Measurements from ENCODE around the gene E2F6.

Gene E2F6

GRCh38 chr2:11477994-11478393 is 12.0 kb upstream of the E2F6 start:
- Histone ChIP-seq H3K9me3 (ENCODE audit: control insufficient read depth in 1 of 2, low read length in 2 of 2) (no peaks in the 10 kb centered on the region), H3K27me3 (ENCODE audit: low read depth, low read length) (no peaks in the 10 kb centered on the region), H3K27ac (ENCODE audit: low read length) (no peak overlapping the region), H3K36me3 (ENCODE audit: control insufficient read depth in 1 of 2, insufficient read depth in 2 of 2, low read length in 2 of 2) (no peaks in the 10 kb centered on the region), H3K4me1 (ENCODE audit: control insufficient read depth in 1 of 2, insufficient read depth in 2 of 2, low read length in 2 of 2) (peaks cover 0 to 2% of the 10 kb centered on the region in 2 donors), H3K4me3 (ENCODE audit: low read depth in 1 of 2, low read length in 2 of 2) (no peak overlapping the region)

- no peaks in the 10 kb centered on the region for H3K36me3 ChIP-seq (ENCODE audit: control insufficient read depth in 1 of 2, insufficient read depth in 2 of 2, low read length in 2 of 2)
- no peaks in the 10 kb centered on the region for H3K9me3 ChIP-seq (ENCODE audit: control insufficient read depth in 1 of 2, low read length in 2 of 2)
- H3K27ac ChIP-seq (ENCODE audit: low read length), result no peak overlapping the region
- no peaks in the 10 kb centered on the region for H3K4me1 ChIP-seq (ENCODE audit: control insufficient read depth in 1 of 2, insufficient read depth in 2 of 2, low read length in 2 of 2)
- H3K27me3 ChIP-seq (ENCODE audit: low read depth, low read length), result no peaks in the 10 kb centered on the region
- no peak overlapping the region for H3K4me3 ChIP-seq (ENCODE audit: low read depth in 1 of 2, low read length in 2 of 2)
These were observed 7.9 kb upstream of the E2F6 start for GRCh38 chr2:11473659-11474433.

- no peak overlapping the region for H3K4me3 ChIP-seq (ENCODE audit: low read depth in 1 of 2, low read length in 2 of 2)
- no peaks in the 10 kb centered on the region for H3K27me3 ChIP-seq (ENCODE audit: low read depth, low read length)
- H3K36me3 ChIP-seq (ENCODE audit: control insufficient read depth in 1 of 2, insufficient read depth in 2 of 2, low read length in 2 of 2), result peaks cover 0 to 7% of the 10 kb centered on the region in 2 donors
- H3K27ac ChIP-seq (ENCODE audit: low read length), result no peak overlapping the region
- H3K9me3 ChIP-seq (ENCODE audit: control insufficient read depth in 1 of 2, low read length in 2 of 2), result no peaks in the 10 kb centered on the region
- H3K4me1 ChIP-seq (ENCODE audit: control insufficient read depth in 1 of 2, insufficient read depth in 2 of 2, low read length in 2 of 2), result peaks cover 3 to 30% of the 10 kb centered on the region in 2 donors
These were observed 1.8 kb upstream of the E2F6 start for GRCh38 chr2:11467749-11468148.

- H3K9me3 ChIP-seq (ENCODE audit: control insufficient read depth in 1 of 2, low read length in 2 of 2), result no peaks in the 10 kb centered on the region
- H3K27me3 ChIP-seq (ENCODE audit: low read depth, low read length), result no peaks in the 10 kb centered on the region
- no peak overlapping the region for H3K4me3 ChIP-seq (ENCODE audit: low read depth in 1 of 2, low read length in 2 of 2)
- peaks cover 3 to 36% of the 10 kb centered on the region in 2 donors for H3K4me1 ChIP-seq (ENCODE audit: control insufficient read depth in 1 of 2, insufficient read depth in 2 of 2, low read length in 2 of 2)
- H3K27ac ChIP-seq (ENCODE audit: low read length), result no peak overlapping the region
- H3K36me3 ChIP-seq (ENCODE audit: control insufficient read depth in 1 of 2, insufficient read depth in 2 of 2, low read length in 2 of 2), result peaks cover 0 to 7% of the 10 kb centered on the region in 2 donors
These were observed 1.2 kb upstream of the E2F6 start for GRCh38 chr2:11467129-11467649.

- peak overlapping the region; percentile 55 to 60 for H3K4me3 ChIP-seq (ENCODE audit: low read depth in 1 of 2, low read length in 2 of 2)
- no peaks in the 10 kb centered on the region for H3K9me3 ChIP-seq (ENCODE audit: control insufficient read depth in 1 of 2, low read length in 2 of 2)
- peaks cover 0 to 7% of the 10 kb centered on the region in 2 donors for H3K36me3 ChIP-seq (ENCODE audit: control insufficient read depth in 1 of 2, insufficient read depth in 2 of 2, low read length in 2 of 2)
- peaks cover 3 to 41% of the 10 kb centered on the region in 2 donors for H3K4me1 ChIP-seq (ENCODE audit: control insufficient read depth in 1 of 2, insufficient read depth in 2 of 2, low read length in 2 of 2)
- H3K27me3 ChIP-seq (ENCODE audit: low read depth, low read length), result no peaks in the 10 kb centered on the region
- H3K27ac ChIP-seq (ENCODE audit: low read length), result no peak overlapping the region
These were observed 557 bp upstream of the E2F6 start for GRCh38 chr2:11466307-11467128.

GRCh38 chr2:11465110-11465484 is 864 bp downstream of the E2F6 start:
- Histone ChIP-seq H3K27ac (ENCODE audit: low read length) (peak overlapping the region; percentile 18), H3K9me3 (ENCODE audit: control insufficient read depth in 1 of 2, low read length in 2 of 2) (no peaks in the 10 kb centered on the region), H3K4me3 (ENCODE audit: low read depth in 1 of 2, low read length in 2 of 2) (peak overlapping the region; percentile 60 to 77), H3K27me3 (ENCODE audit: low read depth, low read length) (no peaks in the 10 kb centered on the region), H3K36me3 (ENCODE audit: control insufficient read depth in 1 of 2, insufficient read depth in 2 of 2, low read length in 2 of 2) (peaks cover 0 to 7% of the 10 kb centered on the region in 2 donors), H3K4me1 (ENCODE audit: control insufficient read depth in 1 of 2, insufficient read depth in 2 of 2, low read length in 2 of 2) (peaks cover 3 to 43% of the 10 kb centered on the region in 2 donors)

- H3K9me3 ChIP-seq (ENCODE audit: control insufficient read depth in 1 of 2, low read length in 2 of 2), result no peaks in the 10 kb centered on the region
- H3K4me1 ChIP-seq (ENCODE audit: control insufficient read depth in 1 of 2, insufficient read depth in 2 of 2, low read length in 2 of 2), result peaks cover 3 to 44% of the 10 kb centered on the region in 2 donors
- no peaks in the 10 kb centered on the region for H3K27me3 ChIP-seq (ENCODE audit: low read depth, low read length)
- H3K36me3 ChIP-seq (ENCODE audit: control insufficient read depth in 1 of 2, insufficient read depth in 2 of 2, low read length in 2 of 2), result peaks cover 11 to 13% of the 10 kb centered on the region in 2 donors
- no peak overlapping the region for H3K27ac ChIP-seq (ENCODE audit: low read length)
- no peak overlapping the region for H3K4me3 ChIP-seq (ENCODE audit: low read depth in 1 of 2, low read length in 2 of 2)
These were observed 6.1 kb downstream of the E2F6 start for GRCh38 chr2:11459816-11460215.

- H3K27me3 ChIP-seq (ENCODE audit: low read depth, low read length), result no peaks in the 10 kb centered on the region
- peaks cover 0 to 34% of the 10 kb centered on the region in 2 donors for H3K4me1 ChIP-seq (ENCODE audit: control insufficient read depth in 1 of 2, insufficient read depth in 2 of 2, low read length in 2 of 2)
- H3K27ac ChIP-seq (ENCODE audit: low read length), result no peak overlapping the region
- no peak overlapping the region for H3K4me3 ChIP-seq (ENCODE audit: low read depth in 1 of 2, low read length in 2 of 2)
- peaks cover 8 to 15% of the 10 kb centered on the region in 2 donors for H3K36me3 ChIP-seq (ENCODE audit: control insufficient read depth in 1 of 2, insufficient read depth in 2 of 2, low read length in 2 of 2)
- H3K9me3 ChIP-seq (ENCODE audit: control insufficient read depth in 1 of 2, low read length in 2 of 2), result no peaks in the 10 kb centered on the region
These were observed 7.2 kb downstream of the E2F6 start for GRCh38 chr2:11458753-11459152.

- H3K9me3 ChIP-seq (ENCODE audit: control insufficient read depth in 1 of 2, low read length in 2 of 2), result no peaks in the 10 kb centered on the region
- peaks cover 9 to 20% of the 10 kb centered on the region in 2 donors for H3K36me3 ChIP-seq (ENCODE audit: control insufficient read depth in 1 of 2, insufficient read depth in 2 of 2, low read length in 2 of 2)
- no peak overlapping the region for H3K27ac ChIP-seq (ENCODE audit: low read length)
- H3K27me3 ChIP-seq (ENCODE audit: low read depth, low read length), result no peaks in the 10 kb centered on the region
- H3K4me1 ChIP-seq (ENCODE audit: control insufficient read depth in 1 of 2, insufficient read depth in 2 of 2, low read length in 2 of 2), result peaks cover 0 to 26% of the 10 kb centered on the region in 2 donors
- no peak overlapping the region for H3K4me3 ChIP-seq (ENCODE audit: low read depth in 1 of 2, low read length in 2 of 2)
These were observed 8.0 kb downstream of the E2F6 start for GRCh38 chr2:11457935-11458334.

GRCh38 chr2:11456251-11456650 is 9.7 kb downstream of the E2F6 start:
- peaks cover 11 to 27% of the 10 kb centered on the region in 2 donors for H3K36me3 ChIP-seq (ENCODE audit: control insufficient read depth in 1 of 2, insufficient read depth in 2 of 2, low read length in 2 of 2)
- no peaks in the 10 kb centered on the region for H3K9me3 ChIP-seq (ENCODE audit: control insufficient read depth in 1 of 2, low read length in 2 of 2)
- H3K4me1 ChIP-seq (ENCODE audit: control insufficient read depth in 1 of 2, insufficient read depth in 2 of 2, low read length in 2 of 2), result peaks cover 0 to 12% of the 10 kb centered on the region in 2 donors
- H3K27me3 ChIP-seq (ENCODE audit: low read depth, low read length), result no peaks in the 10 kb centered on the region
- H3K4me3 ChIP-seq (ENCODE audit: low read depth in 1 of 2, low read length in 2 of 2), result no peak overlapping the region
- H3K27ac ChIP-seq (ENCODE audit: low read length), result no peak overlapping the region

- H3K9me3 ChIP-seq (ENCODE audit: control insufficient read depth in 1 of 2, low read length in 2 of 2), result no peaks in the 10 kb centered on the region
- no peak overlapping the region for H3K4me3 ChIP-seq (ENCODE audit: low read depth in 1 of 2, low read length in 2 of 2)
- H3K27me3 ChIP-seq (ENCODE audit: low read depth, low read length), result no peaks in the 10 kb centered on the region
- H3K4me1 ChIP-seq (ENCODE audit: control insufficient read depth in 1 of 2, insufficient read depth in 2 of 2, low read length in 2 of 2), result peaks cover 0 to 12% of the 10 kb centered on the region in 2 donors
- H3K36me3 ChIP-seq (ENCODE audit: control insufficient read depth in 1 of 2, insufficient read depth in 2 of 2, low read length in 2 of 2), result peaks cover 21 to 36% of the 10 kb centered on the region in 2 donors
- no peak overlapping the region for H3K27ac ChIP-seq (ENCODE audit: low read length)
These were observed 11.1 kb downstream of the E2F6 start for GRCh38 chr2:11454824-11455223.
